Vagina (tissue), 2 donors: Measurements from ENCODE around the gene FKBP3. TPM values are rescaled to one million over a fixed set of nuclear protein-coding genes. Genes with fewer than 3 reads are reported as not detected.

Experiments
- DNase-seq, 2 donors: peaks; one replicate each; pipeline ENCODE4 v3.0.0-alpha.2; 2017; ENCODE audit errors: extremely low spot score in 2 of 2
- H3K27ac ChIP-seq: fragments of 200-600 bp; sonication (generic); one replicate; pipeline ENCODE4 v1.5.1; 2019
- H3K27me3 ChIP-seq: fragments of 200-600 bp; sonication (generic); one replicate; pipeline ENCODE4 v1.5.1; 2019
- H3K36me3 ChIP-seq, 2 donors: fragments of 200-600 bp; sonication (generic); one replicate each; pipeline ENCODE4 v1.5.1; 2017 to 2019
- H3K4me1 ChIP-seq: fragments of 200-600 bp; sonication (generic); one replicate; pipeline ENCODE4 v1.5.1; 2019
- H3K4me3 ChIP-seq, 2 donors: fragments of 200-600 bp; sonication (generic); 1 replicate in 1 of 2; 2 replicates in 1 of 2; pipeline ENCODE4 v1.5.1; 2016 to 2019
- H3K9me3 ChIP-seq: fragments of 200-600 bp; sonication (generic); one replicate; pipeline ENCODE4 v1.5.1; 2019
- POLR2A ChIP-seq, 2 donors: fragments of 450-650 bp; IDR thresholded peaks; one replicate each; pipeline ENCODE4 v1.6.1; 2017; ENCODE audit warnings: antibody characterized with exemption in 2 of 2, mild to moderate bottlenecking in 2 of 2, moderate library complexity in 2 of 2
- POLR2AphosphoS5 ChIP-seq, 2 donors: sonication (generic); formaldehyde crosslinking; IDR thresholded peaks; one replicate each; pipeline ENCODE4 v1.9.0; 2017; ENCODE audit warnings: antibody characterized with exemption in 2 of 2, mild to moderate bottlenecking in 2 of 2, low read depth in 1 of 2; ENCODE audit not compliant: insufficient read depth in 1 of 2
- intact Hi-C: fragments of 100-400 bp; cut with DNase I; formaldehyde crosslinking; loops from one replicate; pipeline ENCODE4 v1.15.1; 2023
- total RNA-seq: library from RNA; depleted of rRNA; stranded (reverse); fragments of >200 nt; gene quantifications from one replicate; pipeline ENCODE4 v1.2.3, GENCODE V29; 2016
- TF ChIP-seq, protein P1 (sequence below), 3 experiments: fragments of 450-650 bp in 2 of 3; fragments of 200-600 bp in 1 of 3; sonication (generic) in 1 of 3; IDR thresholded peaks; one replicate each; pipeline ENCODE4 v1.5.1; 2017 to 2019; ENCODE audit warnings: antibody characterized with exemption in 3 of 3, mild to moderate bottlenecking in 2 of 3, moderate library complexity in 2 of 3

FKBP3 gene
- total RNA-seq, 1 donor from 2014 or later = 37.1 TPM

DNA sequence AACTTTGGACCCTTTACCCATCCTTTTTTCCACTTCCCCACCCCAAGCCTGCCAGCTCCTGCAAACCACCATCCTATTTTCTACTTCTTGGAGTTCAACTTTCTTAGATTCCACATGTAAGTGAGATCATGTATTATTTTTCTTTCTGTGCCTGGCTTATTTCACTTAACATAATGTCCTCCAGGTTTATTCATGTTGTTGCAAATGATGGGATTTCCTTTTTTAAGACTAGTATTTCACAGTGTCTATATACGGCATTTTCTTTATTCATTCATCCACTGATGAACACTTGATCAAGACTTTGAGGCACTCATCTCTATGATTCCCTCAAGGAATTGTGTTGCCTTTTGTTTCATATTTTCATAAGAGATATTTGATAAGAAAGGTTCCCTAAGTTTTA is 56.0 kb downstream of the FKBP3 start:
- H3K4me3 ChIP-seq = no peak overlapping the region
- TF ChIP-seq, protein P1, sequence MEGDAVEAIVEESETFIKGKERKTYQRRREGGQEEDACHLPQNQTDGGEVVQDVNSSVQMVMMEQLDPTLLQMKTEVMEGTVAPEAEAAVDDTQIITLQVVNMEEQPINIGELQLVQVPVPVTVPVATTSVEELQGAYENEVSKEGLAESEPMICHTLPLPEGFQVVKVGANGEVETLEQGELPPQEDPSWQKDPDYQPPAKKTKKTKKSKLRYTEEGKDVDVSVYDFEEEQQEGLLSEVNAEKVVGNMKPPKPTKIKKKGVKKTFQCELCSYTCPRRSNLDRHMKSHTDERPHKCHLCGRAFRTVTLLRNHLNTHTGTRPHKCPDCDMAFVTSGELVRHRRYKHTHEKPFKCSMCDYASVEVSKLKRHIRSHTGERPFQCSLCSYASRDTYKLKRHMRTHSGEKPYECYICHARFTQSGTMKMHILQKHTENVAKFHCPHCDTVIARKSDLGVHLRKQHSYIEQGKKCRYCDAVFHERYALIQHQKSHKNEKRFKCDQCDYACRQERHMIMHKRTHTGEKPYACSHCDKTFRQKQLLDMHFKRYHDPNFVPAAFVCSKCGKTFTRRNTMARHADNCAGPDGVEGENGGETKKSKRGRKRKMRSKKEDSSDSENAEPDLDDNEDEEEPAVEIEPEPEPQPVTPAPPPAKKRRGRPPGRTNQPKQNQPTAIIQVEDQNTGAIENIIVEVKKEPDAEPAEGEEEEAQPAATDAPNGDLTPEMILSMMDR (IDR thresholded peaks at IDR 0.05) = no peak
- TF ChIP-seq POLR2AphosphoS5 (IDR thresholded peaks at IDR 0.05; ENCODE audit: insufficient read depth in 1 of 2, low read depth in 1 of 2) (no peak), POLR2A (IDR thresholded peaks at IDR 0.05) (no peak)
- intact Hi-C loops = no loop called here
- H3K36me3 ChIP-seq = no peaks in the 10 kb centered on the region
- DNase-seq = no peak
- H3K27ac ChIP-seq = no peak overlapping the region
- no peaks in the 10 kb centered on the region for H3K9me3 ChIP-seq
- no peaks in the 10 kb centered on the region for H3K27me3 ChIP-seq
- peaks cover 3% of the 10 kb centered on the region for H3K4me1 ChIP-seq

DNA sequence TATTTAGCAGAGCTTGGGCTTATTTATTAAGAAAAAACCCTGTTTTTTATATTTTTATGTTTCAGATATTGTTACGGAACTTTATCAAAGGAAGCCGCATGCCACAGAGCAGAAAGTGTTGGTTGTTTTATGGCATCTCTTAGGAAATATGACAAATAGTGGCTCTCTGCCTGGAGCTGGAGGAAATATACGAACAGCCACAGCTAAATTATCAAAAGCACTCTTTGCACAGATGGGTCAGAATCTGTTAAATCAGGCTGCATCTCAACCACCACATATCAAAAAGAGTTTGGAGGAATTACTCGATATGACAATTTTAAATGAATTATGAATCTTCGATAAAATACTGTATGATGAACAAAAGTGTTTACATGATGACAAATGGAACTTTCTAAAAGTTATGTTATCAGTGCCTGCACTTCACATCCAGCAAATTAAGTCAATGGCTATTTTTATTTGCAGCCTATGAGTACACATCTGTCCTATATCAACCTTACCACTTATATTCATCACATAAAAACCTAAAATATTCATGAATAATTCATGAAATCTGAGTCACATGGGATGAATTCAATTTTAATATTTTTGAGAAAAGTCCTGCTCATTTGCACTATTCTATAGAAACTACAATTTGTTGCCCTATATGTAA is 60.9 kb downstream of the FKBP3 start:
- no peaks in the 10 kb centered on the region for H3K9me3 ChIP-seq
- no peak overlapping the region for H3K27ac ChIP-seq
- no peak overlapping the region for H3K4me3 ChIP-seq
- DNase-seq = no peak
- no peaks in the 10 kb centered on the region for H3K4me1 ChIP-seq
- H3K36me3 ChIP-seq = no peaks in the 10 kb centered on the region
- intact Hi-C loops = no loop called here
- TF ChIP-seq POLR2AphosphoS5 (IDR thresholded peaks at IDR 0.05; ENCODE audit: insufficient read depth in 1 of 2, low read depth in 1 of 2) = no peak
- no peak for TF ChIP-seq POLR2A (IDR thresholded peaks at IDR 0.05)
- no peaks in the 10 kb centered on the region for H3K27me3 ChIP-seq

DNA sequence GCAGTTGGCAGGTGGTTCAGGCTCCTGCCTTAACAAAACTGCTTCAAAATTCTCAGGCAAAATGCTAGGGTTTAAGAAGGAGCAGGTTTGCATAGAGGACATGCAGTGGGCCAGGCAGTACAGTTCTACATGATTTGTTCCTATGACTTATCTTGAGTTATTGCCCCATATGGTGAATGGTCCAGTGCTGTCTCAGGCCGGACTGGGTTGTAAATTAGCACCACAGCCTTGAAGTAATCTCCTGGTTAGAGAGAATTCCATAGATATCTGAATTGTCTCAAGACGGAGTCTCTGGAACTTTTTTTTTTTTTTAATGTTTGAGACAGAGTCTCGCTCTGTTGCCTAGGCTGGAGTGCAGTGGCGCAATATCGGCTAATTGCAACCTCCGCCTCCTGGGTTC is 62.2 kb downstream of the FKBP3 start:
- Histone ChIP-seq H3K9me3 (no peaks in the 10 kb centered on the region), H3K36me3 (no peaks in the 10 kb centered on the region), H3K27me3 (no peaks in the 10 kb centered on the region), H3K27ac (no peak overlapping the region), H3K4me1 (no peaks in the 10 kb centered on the region), H3K4me3 (no peak overlapping the region)
- intact Hi-C loops = no loop called here
- no peak for TF ChIP-seq POLR2AphosphoS5 (IDR thresholded peaks at IDR 0.05; ENCODE audit: insufficient read depth in 1 of 2, low read depth in 1 of 2)
- TF ChIP-seq POLR2A (IDR thresholded peaks at IDR 0.05) = no peak
- TF ChIP-seq, protein P1 (IDR thresholded peaks at IDR 0.05) = no peak
- no peak for DNase-seq

DNA sequence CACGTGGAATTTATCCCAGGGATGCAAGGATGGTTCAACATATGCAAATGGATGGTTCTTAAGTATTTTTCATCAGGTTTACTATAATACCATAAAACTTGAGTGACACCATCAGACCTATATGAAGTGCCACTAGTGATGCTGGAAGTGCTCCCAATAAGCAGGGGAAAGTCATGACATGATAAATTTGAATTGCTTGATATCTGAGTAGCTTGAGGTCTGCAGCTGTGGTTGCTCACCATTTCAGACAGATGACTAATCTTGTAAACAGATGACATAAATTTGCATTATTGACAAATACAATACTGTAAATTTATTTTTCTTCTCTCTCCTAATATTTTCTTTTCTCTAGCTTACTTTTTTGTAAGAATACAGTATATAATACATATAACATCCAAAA is 64.1 kb downstream of the FKBP3 start:
- no peak for DNase-seq
- Histone ChIP-seq H3K36me3 (no peaks in the 10 kb centered on the region), H3K4me3 (no peak overlapping the region), H3K9me3 (no peaks in the 10 kb centered on the region), H3K27ac (no peak overlapping the region), H3K4me1 (no peaks in the 10 kb centered on the region), H3K27me3 (no peaks in the 10 kb centered on the region)
- intact Hi-C loops = no loop called here
- TF ChIP-seq, protein P1 (IDR thresholded peaks at IDR 0.05) = no peak
- TF ChIP-seq POLR2A (IDR thresholded peaks at IDR 0.05) (no peak), POLR2AphosphoS5 (IDR thresholded peaks at IDR 0.05; ENCODE audit: insufficient read depth in 1 of 2, low read depth in 1 of 2) (no peak)

DNA sequence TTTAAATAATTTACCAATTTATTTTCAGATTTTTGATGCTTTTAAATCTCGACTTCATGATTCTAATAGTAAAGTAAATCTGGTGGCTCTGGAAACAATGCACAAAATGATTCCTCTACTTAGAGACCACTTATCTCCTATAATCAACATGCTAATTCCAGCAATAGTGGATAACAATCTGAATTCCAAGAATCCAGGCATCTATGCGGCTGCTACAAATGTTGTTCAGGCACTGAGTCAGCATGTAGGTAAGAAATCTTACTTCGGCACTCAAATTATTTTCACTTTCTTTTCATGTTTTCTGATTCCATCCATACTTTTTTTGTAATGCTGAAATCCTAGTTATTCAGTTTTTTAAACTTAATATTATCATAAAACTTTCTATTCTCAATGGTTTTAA is 65.9 kb downstream of the FKBP3 start:
- Histone ChIP-seq H3K9me3 (no peaks in the 10 kb centered on the region), H3K36me3 (no peaks in the 10 kb centered on the region), H3K27ac (no peak overlapping the region), H3K27me3 (no peaks in the 10 kb centered on the region), H3K4me3 (no peak overlapping the region), H3K4me1 (no peaks in the 10 kb centered on the region)
- intact Hi-C loops = no loop called here
- no peak for DNase-seq
- no peak for TF ChIP-seq POLR2A (IDR thresholded peaks at IDR 0.05)
- TF ChIP-seq, protein P1 (IDR thresholded peaks at IDR 0.05) = no peak
- no peak for TF ChIP-seq POLR2AphosphoS5 (IDR thresholded peaks at IDR 0.05; ENCODE audit: insufficient read depth in 1 of 2, low read depth in 1 of 2)
